PC-9 (cell line): ENCODE data around the gene POLA2. TPM values are rescaled to one million over a fixed set of nuclear protein-coding genes. Genes with fewer than 3 reads are reported as not detected.

Source experiments
- BruUV-seq: library from RNA; stranded (reverse); fragments of 400-500 nt; replicated peaks from 2 replicates; lab custom pipeline; 2021; lab: Mats Ljungman, UMichigan
- CTCF ChIA-PET: fragments of 300-600 bp; sonication (Branson Sonifier 250); formaldehyde crosslinking; loops from one replicate; lab custom pipeline; 2022; ENCODE audit warnings: antibody characterized with exemption; lab: Charles Lee
- POLR2A ChIA-PET: fragments of 300-600 bp; sonication (Branson Sonifier 250); formaldehyde crosslinking; loops from one replicate; lab custom pipeline; 2022; ENCODE audit warnings: antibody characterized with exemption; ENCODE audit not compliant: unreplicated experiment; lab: Charles Lee
- DNase-seq, 2 experiments: peaks; one replicate each; pipeline versions ENCODE4 v3.0.0 to v3.0.0-alpha.2; 2015 to 2022; ENCODE audit warnings: mixed read lengths in 1 of 2
- H2AFZ ChIP-seq: fragments of 200-600 bp; sonication (generic); 2 replicates; pipeline ENCODE4 v1.8.1; 2017; ENCODE audit warnings: antibody characterized with exemption
- H3F3A ChIP-seq: fragments of 200-600 bp; sonication (generic); 2 replicates; pipeline ENCODE4 v1.8.1; 2017; ENCODE audit warnings: antibody characterized with exemption, mild to moderate bottlenecking, low read depth; ENCODE audit not compliant: insufficient read depth
- H3K27ac ChIP-seq: fragments of 200-600 bp; sonication (generic); 2 replicates; pipeline ENCODE4 v1.6.1; 2016; ENCODE audit warnings: mixed run types
- H3K27me3 ChIP-seq: fragments of 200-600 bp; sonication (generic); 2 replicates; pipeline ENCODE4 v1.6.1; 2016; ENCODE audit warnings: low read depth, mixed run types; ENCODE audit not compliant: insufficient read depth
- H3K36me3 ChIP-seq: fragments of 200-600 bp; sonication (generic); 2 replicates; pipeline ENCODE4 v1.6.1; 2016; ENCODE audit warnings: low read depth, mixed run types
- H3K4me1 ChIP-seq: fragments of 200-600 bp; sonication (generic); replicated peaks from 2 replicates; pipeline ENCODE4 v1.6.1; 2016; ENCODE audit warnings: mixed run types; ENCODE audit not compliant: insufficient read depth
- H3K4me2 ChIP-seq: fragments of 200-600 bp; sonication (generic); 2 replicates; pipeline ENCODE4 v1.6.1; 2017; ENCODE audit warnings: mixed run types
- H3K4me3 ChIP-seq: fragments of 200-600 bp; sonication (generic); 2 replicates; pipeline ENCODE4 v1.6.1; 2016; ENCODE audit warnings: mixed run types
- H3K79me2 ChIP-seq: fragments of 200-600 bp; sonication (generic); 2 replicates; pipeline ENCODE4 v1.6.1; 2017; ENCODE audit warnings: low read depth, mixed run types
- H3K9me2 ChIP-seq: fragments of 200-600 bp; sonication (generic); 2 replicates; pipeline ENCODE4 v1.8.1; 2017; ENCODE audit warnings: mild to moderate bottlenecking; ENCODE audit not compliant: insufficient read depth
- H3K9me3 ChIP-seq: fragments of 200-600 bp; sonication (generic); 2 replicates; pipeline ENCODE4 v1.8.1; 2016; ENCODE audit warnings: low read depth; ENCODE audit not compliant: insufficient read depth
- H4K20me1 ChIP-seq: fragments of 200-600 bp; sonication (generic); 2 replicates; pipeline ENCODE4 v1.8.1; 2017; ENCODE audit not compliant: insufficient read depth
- CTCF ChIP-seq: fragments of 200-600 bp; sonication (generic); conservative IDR thresholded peaks from 2 replicates; pipeline ENCODE4 v1.6.1; 2017; ENCODE audit warnings: mixed run types, antibody characterized with exemption, mild to moderate bottlenecking, moderate library complexity
- EZH2 ChIP-seq: fragments of 200-600 bp; sonication (generic); IDR thresholded peaks from 2 replicates; pipeline ENCODE4 v1.8.0; 2017; ENCODE audit warnings: antibody characterized with exemption, low read depth
- intact Hi-C: fragments of 100-400 bp; cut with micrococcal nuclease; formaldehyde crosslinking; loops from one replicate; pipeline ENCODE4 v1.10.0; 2022; ENCODE audit not compliant: unreplicated experiment
- total RNA-seq: library from RNA; stranded (reverse); gene quantifications from 2 replicates; pipeline ENCODE4 v1.2.3, GENCODE V29; 2021

The POLA2 gene
- total RNA-seq, 1 experiment from 2014 or later, result 39.3 TPM

- Histone ChIP-seq H3K4me2 (peak overlapping the region; percentile 60; the same call in 1 of the 2 replicates), H3K4me3 (no peak overlapping the region), H3K4me1 (peaks cover 44% of the 10 kb centered on the region), H3K9me2 (no peaks in the 10 kb centered on the region), H3K27me3 (no peaks in the 10 kb centered on the region), H3K79me2 (no peaks in the 10 kb centered on the region), H3K9me3 (no peaks in the 10 kb centered on the region), H3K27ac (peak overlapping the region; percentile 91), H4K20me1 (no peaks in the 10 kb centered on the region), H3F3A (peaks cover 50% of the 10 kb centered on the region), H3K36me3 (peaks cover 40% of the 10 kb centered on the region), H2AFZ (no peak overlapping the region)
- CTCF ChIA-PET, result interaction anchor here (0.5 to 4.1 kb wide), 2 partner anchors 32 to 34 kb away, joined by 3 to 18 read pairs; partner anchors contain the start of gene CDC42EP2
- POLR2A ChIA-PET, result interaction anchor here (0.6 to 1.3 kb wide), 2 partner anchors 11 to 279 kb away, joined by 5 to 9 read pairs; no protein-coding TSS in a partner anchor
- TF ChIP-seq EZH2, result no peak
- TF ChIP-seq CTCF, result no peak
- BruUV-seq, result no TSS peak
- no peak for DNase-seq
- intact Hi-C loops, result loop anchor here (1.0 kb wide), 1 partner anchor 11 kb away; no protein-coding TSS in a partner anchor
These were observed 18.9 kb downstream of the POLA2 start for GRCh38 chr11:65280646-65281045.

GRCh38 chr11:65286686-65287085 lies 24.9 kb downstream of the POLA2 start:
- Histone ChIP-seq H3K9me3 (no peaks in the 10 kb centered on the region), H4K20me1 (no peaks in the 10 kb centered on the region), H3K36me3 (peaks cover 23% of the 10 kb centered on the region), H2AFZ (no peak overlapping the region), H3K4me2 (no peak overlapping the region), H3K4me3 (no peak overlapping the region), H3F3A (peaks cover 17% of the 10 kb centered on the region), H3K9me2 (no peaks in the 10 kb centered on the region), H3K4me1 (peaks cover 16% of the 10 kb centered on the region), H3K27me3 (no peaks in the 10 kb centered on the region), H3K79me2 (no peaks in the 10 kb centered on the region), H3K27ac (no peak overlapping the region)
- POLR2A ChIA-PET, result no interaction called here
- intact Hi-C loops, result no loop called here
- TF ChIP-seq CTCF (no peak), EZH2 (no peak)
- BruUV-seq, result no TSS peak
- no peak for DNase-seq
- CTCF ChIA-PET, result no interaction called here

- intact Hi-C loops, result no loop called here
- DNase-seq, result no peak
- ChIA-PET POLR2A (no interaction called here), CTCF (interaction anchor here (0.7 kb wide), 2 partner anchors 23 to 69 kb away, joined by 4 to 5 read pairs; no protein-coding TSS in a partner anchor)
- no peaks in the 10 kb centered on the region for H3K9me2 ChIP-seq
- no peaks in the 10 kb centered on the region for H3K9me3 ChIP-seq
- H3K4me2 ChIP-seq, result no peak overlapping the region
- no peaks in the 10 kb centered on the region for H3K27me3 ChIP-seq
- H3F3A ChIP-seq, result peaks cover 24% of the 10 kb centered on the region
- H3K4me1 ChIP-seq, result peaks cover 24% of the 10 kb centered on the region
- H2AFZ ChIP-seq, result no peak overlapping the region
- no peaks in the 10 kb centered on the region for H4K20me1 ChIP-seq
- H3K27ac ChIP-seq, result no peak overlapping the region
- peaks cover 14% of the 10 kb centered on the region for H3K36me3 ChIP-seq
- BruUV-seq, result no TSS peak
- no peak overlapping the region for H3K4me3 ChIP-seq
- H3K79me2 ChIP-seq, result no peaks in the 10 kb centered on the region
- no peak for TF ChIP-seq CTCF
- TF ChIP-seq EZH2, result no peak
These were observed 25.8 kb downstream of the POLA2 start for GRCh38 chr11:65287601-65288000.
